IMR-90 (cell line): ENCODE results near the gene RAB11FIP4.

Source experiments
- CEBPB ChIP-seq: IDR thresholded peaks from 2 replicates; pipeline ENCODE4 v1.6.1; 2012; ENCODE audit warnings: low read depth, low read length, improper control_type of control experiment
- CTCF ChIP-seq: conservative IDR thresholded peaks from 2 replicates; pipeline ENCODE4 v1.5.1; 2012; ENCODE audit warnings: mild to moderate bottlenecking, low read depth, low read length, improper control_type of control experiment
- ELK1 ChIP-seq: fragments of 150-350 bp; IDR thresholded peaks from 2 replicates; pipeline ENCODE4 v1.6.1; 2016; ENCODE audit warnings: low read depth, mild to moderate bottlenecking, low read length, moderate library complexity, borderline replicate concordance
- FOS ChIP-seq: fragments of 150-350 bp; IDR thresholded peaks from 2 replicates; pipeline ENCODE4 v1.6.1; 2016; ENCODE audit warnings: low read depth, low read length
- MAFK ChIP-seq: IDR thresholded peaks from 2 replicates; pipeline ENCODE4 v1.6.1; 2012; ENCODE audit warnings: low read depth, low read length, improper control_type of control experiment
- MXI1 ChIP-seq: IDR thresholded peaks from 2 replicates; pipeline ENCODE4 v1.6.1; 2012; ENCODE audit warnings: low read depth, mild to moderate bottlenecking, low read length, moderate library complexity, borderline replicate concordance
- POLR2A ChIP-seq: IDR thresholded peaks from 2 replicates; pipeline ENCODE4 v1.6.1; 2012; ENCODE audit warnings: mild to moderate bottlenecking, low read depth, low read length
- RAD21 ChIP-seq: IDR thresholded peaks from 2 replicates; pipeline ENCODE4 v1.6.1; 2012; ENCODE audit warnings: low read length, improper control_type of control experiment

- no peak for TF ChIP-seq POLR2A
- TF ChIP-seq CTCF, result no peak
- TF ChIP-seq FOS, result no peak
- no peak for TF ChIP-seq CEBPB
- TF ChIP-seq RAD21, result no peak
- no peak for TF ChIP-seq ELK1
- no peak for TF ChIP-seq MXI1
- no peak for TF ChIP-seq MAFK
These were observed 144.1 kb downstream of the RAB11FIP4 start for GRCh38 chr17:31535581-31535981.
